GM10847 (cell line): Measurements from ENCODE around the gene SOX5.

Experiments
- POLR2A ChIP-seq: IDR thresholded peaks from 2 replicates; pipeline ENCODE4 v1.6.1; 2011; ENCODE audit not compliant: insufficient read length; ENCODE audit errors: extremely low read depth

SOX5 gene

GRCh38 chr12:23815810-23816209 is 133.7 kb downstream of the SOX5 start:
- TF ChIP-seq POLR2A = no peak

- no peak for TF ChIP-seq POLR2A
Observed at GRCh38 chr12:23813206-23813605, 136.3 kb downstream of the SOX5 start.

- no peak for TF ChIP-seq POLR2A
Observed at GRCh38 chr12:23810329-23810902, 139.1 kb downstream of the SOX5 start.

- no peak for TF ChIP-seq POLR2A
Observed at GRCh38 chr12:23803540-23803939, 145.9 kb downstream of the SOX5 start.

- TF ChIP-seq POLR2A = no peak
Observed at GRCh38 chr12:23795494-23795893, 154.0 kb downstream of the SOX5 start.

GRCh38 chr12:23781118-23781517 is 168.4 kb downstream of the SOX5 start:
- TF ChIP-seq POLR2A = no peak

- no peak for TF ChIP-seq POLR2A
Observed at GRCh38 chr12:23775208-23775607, 174.3 kb downstream of the SOX5 start.

- TF ChIP-seq POLR2A = no peak
Observed at GRCh38 chr12:23771240-23771949, 178.1 kb downstream of the SOX5 start.

GRCh38 chr12:23770202-23770938 is 179.1 kb downstream of the SOX5 start:
- no peak for TF ChIP-seq POLR2A

GRCh38 chr12:23767834-23768233 is 181.6 kb downstream of the SOX5 start:
- no peak for TF ChIP-seq POLR2A

GRCh38 chr12:23763724-23764123 is 185.7 kb downstream of the SOX5 start:
- TF ChIP-seq POLR2A = no peak

- TF ChIP-seq POLR2A = no peak
Observed at GRCh38 chr12:23760495-23760894, 189.0 kb downstream of the SOX5 start.

GRCh38 chr12:23758608-23759007 is 190.9 kb downstream of the SOX5 start:
- no peak for TF ChIP-seq POLR2A

- no peak for TF ChIP-seq POLR2A
Observed at GRCh38 chr12:23757541-23757962, 191.9 kb downstream of the SOX5 start.

- no peak for TF ChIP-seq POLR2A
Observed at GRCh38 chr12:23756416-23756815, 193.1 kb downstream of the SOX5 start.
